Transverse colon (tissue), 4 donors: ENCODE data around the gene MAGI1. TPM values are rescaled to one million over a fixed set of nuclear protein-coding genes. Genes with fewer than 3 reads are reported as not detected.

Experiments used
- DNase-seq: peaks from one replicate; pipeline ENCODE4 v3.0.0-alpha.2; 2019
- H3K27ac ChIP-seq, 4 donors: fragments of 200-600 bp; sonication (generic); 2 replicates each; pipeline ENCODE4 v1.5.1; 2016 to 2018; ENCODE audit warnings: inconsistent platforms in 4 of 4
- H3K27me3 ChIP-seq: fragments of 200-600 bp; sonication (generic); 2 replicates; pipeline ENCODE4 v1.5.1; 2017; ENCODE audit warnings: inconsistent platforms
- H3K36me3 ChIP-seq, 4 donors: fragments of 200-600 bp; sonication (generic); 2 replicates each; pipeline ENCODE4 v1.5.1; 2017 to 2019; ENCODE audit warnings: inconsistent platforms in 4 of 4
- H3K4me1 ChIP-seq, 4 donors: fragments of 200-600 bp; sonication (generic); 2 replicates each; pipeline ENCODE4 v1.5.1; 2017 to 2020; ENCODE audit warnings: inconsistent platforms in 4 of 4
- H3K4me3 ChIP-seq, 4 donors: fragments of 200-600 bp; sonication (generic); 1 replicate in 1 of 4; 2 replicates in 3 of 4; pipeline versions ENCODE4 v1.5.1 to v1.6.1; 2017 to 2019; ENCODE audit warnings: inconsistent platforms in 4 of 4
- H3K9me3 ChIP-seq, 2 donors: fragments of 200-600 bp; sonication (generic); 2 replicates each; pipeline ENCODE4 v1.5.1; 2017 to 2019; ENCODE audit warnings: inconsistent platforms in 2 of 2
- CTCF ChIP-seq, 5 experiments: fragments of 200-600 bp in 3 of 5; fragments of 450-650 bp in 2 of 5; sonication (generic) in 3 of 5; IDR thresholded peaks; 1 replicate in 2 of 5; 2 replicates in 3 of 5; pipeline ENCODE4 v1.5.1; 2016 to 2017; ENCODE audit warnings: antibody characterized with exemption in 5 of 5, inconsistent platforms in 3 of 5, mild to moderate bottlenecking in 2 of 5, moderate library complexity in 1 of 5
- EP300 ChIP-seq: sonication (generic); formaldehyde crosslinking; IDR thresholded peaks from one replicate; pipeline ENCODE4 v1.6.1; 2017; ENCODE audit warnings: antibody characterized with exemption, low read depth
- POLR2A ChIP-seq: fragments of 450-650 bp; IDR thresholded peaks from one replicate; pipeline ENCODE4 v1.6.1; 2016; ENCODE audit warnings: antibody characterized with exemption, mild to moderate bottlenecking, moderate library complexity
- POLR2AphosphoS5 ChIP-seq, 3 donors: sonication (generic); formaldehyde crosslinking; IDR thresholded peaks; one replicate each; pipeline ENCODE4 v1.6.1; 2016; ENCODE audit warnings: antibody characterized with exemption in 3 of 3
- WGBS, 2 donors: methylation state at CpG; one replicate each; pipeline ENCODE4 v1.1.5; 2018; ENCODE audit warnings: low coverage in 1 of 2; 5-methylcytosine and 5-hydroxymethylcytosine counted together
- in situ Hi-C, 4 donors: fragments of 200-750 bp; cut with MboI; loops; one replicate each; pipeline versions ENCODE4 v1.15.0 to v1.15.1; 2017; ENCODE audit warnings: low sequenced_read_pairs in 3 of 4, low pct_ligation_motif_present in 1 of 4, low pct_unique_long_range_greater_than_20kb in 1 of 4
- intact Hi-C: fragments of 100-400 bp; cut with DNase I; formaldehyde crosslinking; loops from one replicate; pipeline ENCODE4 v1.15.1; 2023; ENCODE audit warnings: low total_unique reads
- total RNA-seq, 4 donors: library from RNA; depleted of rRNA; stranded (reverse); fragments of >200 nt; gene quantifications; one replicate each; pipeline ENCODE4 v1.1.0, GENCODE V29; 2016

The MAGI1 gene
- total RNA-seq, 4 donors from 2014 or later, result 50.8 to 190 (median 67.4) TPM

- no peak overlapping the region for H3K27ac ChIP-seq
- no peaks in the 10 kb centered on the region for H3K4me1 ChIP-seq
- no peaks in the 10 kb centered on the region for H3K36me3 ChIP-seq
- no peaks in the 10 kb centered on the region for H3K27me3 ChIP-seq
- DNase-seq, result no peak
- WGBS, 2 donors, result 72% methylated on average over 4 to 6 of the region's 6 CpGs
- H3K9me3 ChIP-seq, result no peaks in the 10 kb centered on the region
- H3K4me3 ChIP-seq, result no peak overlapping the region
- in situ Hi-C loops (no loop called here), intact Hi-C loops (no loop called here)
- no peak for TF ChIP-seq POLR2AphosphoS5 (IDR thresholded peaks at IDR 0.05)
- TF ChIP-seq CTCF (IDR thresholded peaks at IDR 0.05), result no peak
- no peak for TF ChIP-seq EP300
- TF ChIP-seq POLR2A, result no peak
Observed at GRCh38 chr3:65808407-65808806, 230.3 kb downstream of the MAGI1 start.

DNA sequence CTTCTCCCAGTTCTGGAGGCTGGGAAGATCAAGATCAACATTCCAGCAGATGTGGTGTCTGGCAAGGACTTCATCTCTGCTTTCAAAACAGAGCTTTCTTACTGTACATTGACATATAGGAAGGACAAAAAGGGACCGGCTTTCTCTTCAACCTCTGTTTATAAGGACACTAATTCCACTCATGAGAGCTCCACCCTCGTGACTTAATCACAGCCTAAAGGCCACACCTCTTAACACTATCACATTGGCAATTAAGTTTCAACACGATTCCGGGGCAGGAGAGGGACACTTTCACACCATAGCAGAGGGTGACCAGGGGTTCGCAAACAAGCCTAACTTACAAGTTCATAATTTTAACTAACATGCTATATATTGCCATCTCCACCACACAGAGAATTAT, 231.5 kb downstream of the MAGI1 start:
- in situ Hi-C loops, result no loop called here
- no peaks in the 10 kb centered on the region for H3K4me1 ChIP-seq
- 75 to 76% methylated on average over 5 of the region's 5 CpGs for WGBS, 2 donors
- intact Hi-C loops, result no loop called here
- no peak for TF ChIP-seq EP300
- TF ChIP-seq POLR2A, result no peak
- no peak for TF ChIP-seq CTCF (IDR thresholded peaks at IDR 0.05)
- TF ChIP-seq POLR2AphosphoS5 (IDR thresholded peaks at IDR 0.05), result no peak
- H3K27me3 ChIP-seq, result no peaks in the 10 kb centered on the region
- H3K9me3 ChIP-seq, result no peaks in the 10 kb centered on the region
- H3K4me3 ChIP-seq, result no peak overlapping the region
- no peak for DNase-seq
- no peak overlapping the region for H3K27ac ChIP-seq
- no peaks in the 10 kb centered on the region for H3K36me3 ChIP-seq

DNA sequence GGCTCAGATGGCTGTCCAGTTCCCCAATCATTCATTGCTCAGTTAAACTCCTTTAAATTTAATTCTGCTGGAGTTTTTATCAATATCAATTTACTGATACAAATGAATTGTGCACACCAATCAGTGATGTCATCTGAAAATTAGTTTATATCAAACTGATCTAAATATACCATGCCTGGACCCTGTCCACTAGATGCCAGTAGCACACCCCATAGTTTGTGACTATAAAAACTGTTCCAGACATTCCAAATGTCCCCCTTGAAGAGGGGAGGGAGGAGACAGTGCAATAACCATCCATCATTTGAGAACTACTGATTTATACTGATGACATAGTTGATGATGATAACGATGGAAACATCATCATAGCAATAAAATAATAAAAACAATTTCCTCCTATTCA, 232.1 kb downstream of the MAGI1 start:
- Histone ChIP-seq H3K36me3 (no peaks in the 10 kb centered on the region), H3K27ac (no peak overlapping the region), H3K27me3 (no peaks in the 10 kb centered on the region), H3K4me1 (no peaks in the 10 kb centered on the region), H3K4me3 (no peak overlapping the region), H3K9me3 (no peaks in the 10 kb centered on the region)
- intact Hi-C loops, result no loop called here
- no peak for DNase-seq
- WGBS, 2 donors, result 10 to 47% methylated on average over 1 of the region's 1 CpG
- TF ChIP-seq POLR2AphosphoS5 (IDR thresholded peaks at IDR 0.05) (no peak), CTCF (IDR thresholded peaks at IDR 0.05) (no peak), POLR2A (no peak), EP300 (no peak)
- in situ Hi-C loops, result no loop called here

GRCh38 chr3:65796676-65797075, 242.0 kb downstream of the MAGI1 start:
- no peak for DNase-seq
- H3K4me3 ChIP-seq, result no peak overlapping the region
- intact Hi-C loops (no loop called here), in situ Hi-C loops (loop anchor here in 2 of 4 donors (25.0 kb wide), 1 partner anchor 341 kb away; no protein-coding TSS in a partner anchor)
- no peak overlapping the region for H3K27ac ChIP-seq
- H3K27me3 ChIP-seq, result no peaks in the 10 kb centered on the region
- H3K36me3 ChIP-seq, result no peaks in the 10 kb centered on the region
- H3K9me3 ChIP-seq, result no peaks in the 10 kb centered on the region
- peaks cover 0 to 12% (median 3%) of the 10 kb centered on the region in 4 donors for H3K4me1 ChIP-seq
- TF ChIP-seq CTCF (IDR thresholded peaks at IDR 0.05) (no peak), POLR2A (no peak), EP300 (no peak), POLR2AphosphoS5 (IDR thresholded peaks at IDR 0.05) (no peak)
- 90 to 100% methylated on average over 2 to 4 of the region's 4 CpGs for WGBS, 2 donors
